Stimulated activated CD4-positive, alpha-beta T cell treated with anti-CD3 and anti-CD28 coated beads, TNF-alpha, amount 100 ng/mL, for 24 hours (primary cell): ENCODE results near the gene INPP5B.
A peak's percentile ranks its signal among the peaks of the same experiment; 100 is the strongest.
"Not testable (repeated sequence)": the region's sequence is repeated elsewhere in the genome, so short reads cannot be mapped to it uniquely, and the experiment has no call there.

Experiments
- DNase-seq, 3 experiments: peaks; one replicate each; pipeline ENCODE4 v3.0.0-alpha.2; 2020; ENCODE audit warnings: low read depth in 3 of 3

Gene INPP5B

DNA sequence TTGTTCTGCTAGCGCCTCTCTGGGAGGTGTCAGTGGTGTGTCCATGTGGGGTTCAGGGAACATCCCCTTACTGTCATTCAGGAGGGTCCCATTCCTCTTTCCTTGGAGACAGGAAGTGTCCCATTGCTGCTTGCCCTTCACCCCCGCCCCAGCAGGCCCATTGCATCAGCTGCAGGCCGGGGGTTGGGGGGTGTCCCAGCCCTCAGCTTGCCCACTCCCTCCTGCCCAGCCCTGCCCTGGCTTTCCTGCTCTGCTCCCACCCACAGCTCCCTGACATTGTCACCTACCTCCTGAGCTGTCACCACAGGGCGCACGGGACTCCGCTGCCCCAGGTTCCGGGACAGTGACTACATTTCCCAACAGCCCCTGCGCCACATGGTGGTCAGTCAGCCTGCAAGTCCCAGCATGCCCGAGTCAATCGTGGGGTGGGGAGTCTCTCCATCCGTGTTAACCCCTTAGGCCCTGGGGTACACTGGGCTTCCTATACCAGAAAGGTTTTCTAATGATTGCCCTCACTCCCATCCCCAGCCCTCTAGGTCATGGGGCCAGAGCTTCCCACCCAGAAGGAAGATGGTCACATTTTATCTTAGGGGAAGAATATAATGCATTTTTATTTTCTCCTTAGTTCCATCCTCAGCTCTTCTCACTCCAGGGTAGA, at the start of gene INPP5B:
INPP5B (minus strand) TSS at position 351 of the 658 bp plus-strand sequence. CDS start 745 bp downstream, outside the sequence.
- DNase-seq = peak; percentile 45 to 75 (median 52)

DNA sequence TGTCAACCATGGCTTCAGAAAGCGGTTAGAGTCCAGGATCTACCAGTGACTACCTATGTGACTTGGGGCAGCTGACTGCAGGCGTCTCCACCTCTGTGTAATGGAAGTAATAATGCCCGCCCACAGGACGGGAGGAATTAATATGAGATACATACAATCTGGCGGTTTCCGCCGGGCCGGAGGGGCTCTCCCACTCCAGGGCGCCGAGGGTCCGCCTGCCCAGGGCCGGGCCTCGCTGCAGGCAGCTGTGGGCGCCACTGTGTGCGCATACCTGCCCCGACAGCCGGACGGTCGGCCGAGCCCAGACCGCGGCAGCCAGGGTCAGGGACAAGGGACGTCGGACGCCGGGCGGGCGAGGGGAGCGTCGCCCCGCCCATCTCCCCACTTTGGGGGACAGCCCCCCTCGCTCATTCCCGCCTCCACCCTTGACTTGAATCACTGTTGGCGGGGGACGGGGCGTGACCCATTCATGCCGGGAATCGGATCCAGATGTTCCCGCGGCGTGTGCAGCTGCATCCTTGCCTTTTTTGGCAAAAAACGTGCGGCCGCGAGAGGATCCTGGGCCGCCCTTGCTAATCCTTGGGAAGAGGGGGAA, 49.0 kb upstream of the INPP5B start:
- DNase-seq = no peak

DNA sequence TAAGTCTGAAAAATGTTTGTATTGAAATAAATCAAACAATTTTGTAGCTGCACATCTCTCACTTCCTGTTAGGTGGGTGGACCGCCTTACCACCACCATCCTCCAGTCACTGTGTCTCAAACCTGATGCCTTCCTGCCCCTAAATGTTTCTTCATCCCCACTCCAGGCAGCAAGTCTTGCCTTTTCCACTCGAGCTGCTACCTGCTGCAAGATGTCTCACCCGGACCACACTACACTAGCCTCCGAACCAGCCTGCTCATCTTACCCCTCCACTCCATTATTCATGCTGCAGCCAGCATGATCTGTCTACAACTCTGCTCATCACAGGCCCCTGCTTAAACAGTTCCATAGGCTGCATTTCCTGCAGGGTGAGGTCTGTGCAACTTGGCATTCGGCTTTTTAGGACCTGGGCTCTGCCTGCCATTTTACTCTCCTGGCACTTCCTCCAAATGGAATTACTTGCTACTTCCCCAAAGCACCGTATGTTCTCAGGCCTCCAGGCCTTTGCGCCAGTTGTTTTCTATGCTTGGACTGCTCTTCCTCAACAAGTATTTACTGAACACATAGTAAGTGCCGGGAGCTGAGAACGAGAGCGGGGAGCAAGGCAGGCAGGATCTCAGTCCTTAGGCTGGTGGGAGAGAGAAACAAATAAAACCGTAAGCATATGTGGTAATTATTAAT, 48.2 kb upstream of the INPP5B start:
- no peak for DNase-seq

DNA sequence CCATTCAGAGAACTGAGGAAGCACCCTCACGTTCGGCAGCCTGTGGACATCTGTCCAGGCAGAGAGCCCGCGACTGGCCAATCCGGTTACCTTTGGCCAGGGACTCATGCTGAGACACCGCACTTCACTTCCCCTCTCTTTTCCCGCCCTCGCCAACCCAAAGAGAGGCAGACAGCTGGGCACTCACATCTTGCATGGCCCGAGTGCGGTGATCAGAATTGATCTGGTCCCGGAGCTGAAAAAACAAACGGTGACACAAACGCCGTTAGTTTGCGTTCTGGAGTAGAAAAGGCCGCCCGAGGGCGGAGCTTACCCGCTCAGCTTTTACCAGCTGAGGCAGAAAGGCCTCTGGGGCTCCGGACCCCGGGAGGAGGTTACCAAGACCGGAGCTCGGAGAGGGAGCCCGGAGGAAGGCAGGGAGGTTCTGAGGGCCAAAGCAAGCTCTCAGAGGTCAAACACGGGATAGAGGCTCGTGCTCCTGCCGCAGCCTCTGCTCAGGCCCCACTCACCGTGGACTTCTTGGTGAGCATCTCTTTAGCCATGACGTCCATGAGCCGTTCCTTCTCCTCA, 42.6 kb upstream of the INPP5B start:
- DNase-seq = peak in 1 of 3 experiments; percentile 34

DNA sequence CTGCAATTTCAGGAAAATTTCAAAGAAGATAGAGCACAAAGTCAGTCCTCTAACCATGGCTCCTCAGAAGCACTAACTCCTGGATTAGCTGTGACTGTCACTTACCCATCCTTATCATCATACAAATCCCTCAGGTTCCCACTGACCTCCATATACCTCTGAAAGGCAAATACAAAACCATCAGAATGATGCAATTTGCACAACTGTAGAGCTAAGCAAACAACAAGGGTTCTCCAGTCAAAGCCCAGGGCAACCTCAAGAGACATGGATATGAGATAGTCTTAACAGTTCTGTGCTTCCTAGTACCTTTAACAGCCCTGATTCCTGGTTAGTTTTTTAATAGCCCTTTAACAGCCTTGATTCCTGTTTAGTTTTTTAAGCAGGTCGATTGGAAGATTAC, 40.8 kb upstream of the INPP5B start:
- DNase-seq = no peak

DNA sequence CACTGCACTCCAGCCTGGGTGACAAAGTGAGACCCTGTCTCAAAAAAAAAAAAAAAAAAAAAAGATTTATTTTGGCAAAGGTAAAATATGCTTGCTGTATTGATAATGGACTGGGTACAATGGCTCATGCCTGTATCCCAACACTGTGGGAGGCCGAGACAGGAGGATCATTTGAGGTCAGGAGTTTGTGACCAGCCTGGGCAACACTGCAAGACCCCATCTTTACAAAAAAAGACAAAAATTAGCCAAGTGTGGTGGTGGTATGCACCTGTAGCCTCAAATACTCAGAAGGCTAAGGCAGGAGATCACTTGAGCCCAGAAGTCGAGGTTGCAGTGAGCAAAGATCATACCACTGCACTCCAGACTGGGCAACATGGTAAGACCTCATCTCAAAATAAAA, 36.7 kb upstream of the INPP5B start:
- no peak for DNase-seq

DNA sequence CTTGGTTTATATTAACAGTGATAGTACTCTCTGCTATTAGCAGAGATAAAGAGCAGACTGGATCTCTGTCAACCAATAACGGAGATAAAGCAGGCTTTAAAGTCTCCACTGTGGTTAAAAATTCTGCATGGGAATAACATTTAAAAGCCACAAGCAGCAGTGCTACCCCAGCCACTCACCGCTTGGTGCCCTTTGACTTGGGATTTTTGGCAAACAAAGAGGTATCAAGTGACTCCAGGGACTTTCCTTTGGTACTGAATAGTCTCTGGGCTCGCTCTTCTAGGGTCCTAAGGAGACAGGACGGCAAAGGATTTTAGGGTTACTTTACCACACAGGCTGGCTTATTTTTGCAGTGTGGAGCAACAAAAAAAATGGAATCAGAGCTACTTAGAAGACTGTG, 31.7 kb upstream of the INPP5B start:
- no peak for DNase-seq

DNA sequence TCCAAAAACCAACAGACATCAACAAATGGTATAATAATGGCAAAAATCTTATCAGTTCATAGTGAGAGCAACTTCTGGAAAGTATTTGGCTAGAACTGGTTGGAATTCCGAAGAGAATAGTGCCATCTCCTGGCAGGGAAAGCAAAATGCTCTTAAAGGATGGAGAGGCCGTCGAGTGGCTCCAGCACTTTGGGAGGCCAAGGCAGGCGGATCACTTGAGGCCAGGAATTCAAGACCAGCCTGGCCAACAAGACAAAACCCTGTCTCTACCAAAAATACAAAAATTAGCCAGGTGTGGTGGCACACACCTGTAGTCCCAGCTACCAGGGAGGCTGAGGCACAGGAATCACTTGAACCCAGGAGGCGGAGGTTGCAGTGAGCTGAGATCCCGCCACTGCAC, 28.2 kb upstream of the INPP5B start:
- not testable (repeated sequence) for DNase-seq

DNA sequence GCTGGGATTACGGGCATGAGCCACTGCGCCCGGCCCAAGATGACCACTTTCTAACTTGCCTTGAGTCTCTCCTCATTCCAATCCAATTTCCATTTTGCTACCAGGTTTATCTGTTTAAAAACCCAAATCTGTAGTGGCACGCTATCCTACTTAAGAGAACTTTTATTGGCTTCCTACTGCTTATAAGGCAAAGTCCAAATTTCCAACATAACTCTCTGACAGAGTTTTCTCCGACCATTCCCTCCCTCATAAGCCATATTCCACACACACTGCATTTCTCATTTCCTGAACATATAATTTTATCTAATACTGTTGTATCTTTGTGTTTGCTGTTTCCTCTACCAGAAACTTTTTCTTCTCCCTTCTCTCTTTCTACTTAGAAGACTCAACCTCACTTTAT, 27.7 kb upstream of the INPP5B start:
- DNase-seq = no peak

DNA sequence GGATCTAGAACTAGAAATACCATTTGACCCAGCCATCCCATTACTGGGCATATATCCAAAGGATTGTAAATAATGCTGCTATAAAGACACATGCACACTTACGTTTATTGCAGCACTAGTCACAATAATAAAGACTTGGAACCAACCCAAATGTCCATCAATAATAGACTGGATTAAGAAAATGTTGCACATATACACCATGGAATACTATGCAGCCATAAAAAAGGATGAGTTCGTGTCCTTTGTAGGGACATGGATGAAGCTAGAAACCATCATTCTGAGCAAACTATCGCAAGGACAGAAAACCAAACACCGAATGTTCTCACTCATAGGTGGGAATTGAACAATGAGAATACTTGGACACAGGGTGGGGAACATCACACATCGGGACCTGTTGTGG, 26.8 kb upstream of the INPP5B start:
- DNase-seq = not testable (repeated sequence)

DNA sequence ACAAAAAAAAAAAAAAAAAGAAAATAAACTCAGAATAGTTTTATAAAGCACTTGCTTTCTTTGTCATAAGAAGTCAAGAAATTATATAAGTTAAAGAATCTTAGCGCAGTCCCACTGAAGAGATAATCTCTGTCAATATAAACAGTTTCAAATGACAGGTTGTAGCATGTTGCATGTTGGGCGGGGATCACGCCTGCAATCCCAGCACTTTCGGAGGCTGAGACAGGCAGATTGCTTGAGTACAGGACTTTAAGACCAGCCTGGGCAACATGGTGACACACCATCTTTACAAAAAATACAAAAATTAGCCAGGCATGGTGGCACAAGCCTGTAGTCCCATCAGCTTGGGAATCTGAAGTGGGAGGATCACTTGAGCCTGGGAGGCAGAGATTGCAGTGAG, 18.4 kb upstream of the INPP5B start:
- DNase-seq = no peak

DNA sequence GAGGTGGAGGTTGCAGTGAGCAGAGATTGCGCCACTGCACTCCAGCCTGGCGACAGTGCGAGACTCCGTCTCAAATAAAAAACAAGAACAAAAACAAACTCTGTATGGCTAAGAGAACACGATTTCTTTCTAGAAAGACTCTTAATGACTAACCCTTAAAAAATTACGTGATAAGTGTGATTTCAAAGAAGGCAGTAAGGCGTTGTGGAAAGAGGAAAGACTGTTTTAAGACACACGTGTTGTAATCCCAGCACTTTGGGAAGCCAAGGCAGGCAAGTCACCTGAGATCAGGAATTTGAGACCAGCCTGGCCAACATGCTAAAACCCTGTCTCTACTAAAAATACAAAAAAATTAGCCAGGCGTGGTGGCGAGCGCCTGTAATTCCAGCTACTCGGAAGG, 17.3 kb upstream of the INPP5B start:
- not testable (repeated sequence) for DNase-seq

DNA sequence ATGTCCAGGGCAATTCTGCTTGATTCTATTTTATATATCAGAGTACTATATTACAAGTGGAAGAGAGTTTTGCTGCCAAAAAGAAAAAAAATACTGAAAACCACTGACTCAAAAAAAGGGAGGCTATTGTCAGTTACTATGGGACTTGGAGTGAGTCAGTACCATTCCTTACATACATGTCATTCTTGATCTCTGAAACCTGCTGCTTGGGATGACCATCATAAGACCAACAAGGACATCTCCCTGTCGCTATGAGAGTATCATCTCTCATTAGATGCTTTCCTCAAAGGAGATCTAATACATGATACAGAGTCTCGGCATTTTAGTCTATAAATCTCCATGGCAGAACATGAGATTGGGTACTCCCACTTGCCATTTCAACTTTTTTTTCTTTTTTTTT, 11.8 kb upstream of the INPP5B start:
- no peak for DNase-seq

DNA sequence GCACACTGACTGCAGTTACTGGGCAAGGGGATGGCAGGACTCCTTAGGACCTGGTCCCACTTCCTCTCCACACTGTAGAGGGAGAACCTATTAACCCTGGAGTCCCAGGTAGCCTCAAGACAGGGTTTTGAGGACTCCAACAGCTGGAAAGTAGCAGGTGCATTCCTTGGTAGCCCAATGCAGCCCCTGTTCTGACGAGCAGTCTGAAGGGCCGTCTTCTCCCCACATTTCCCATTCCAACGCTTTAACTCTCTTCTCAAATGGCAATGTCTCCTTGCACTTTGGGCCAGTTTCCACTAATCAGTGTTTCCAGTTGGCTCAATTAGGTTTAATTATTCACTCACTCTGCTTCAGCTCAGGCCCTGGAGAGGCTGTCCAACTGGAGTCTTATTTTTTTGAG, 8.8 kb upstream of the INPP5B start:
- DNase-seq = no peak

DNA sequence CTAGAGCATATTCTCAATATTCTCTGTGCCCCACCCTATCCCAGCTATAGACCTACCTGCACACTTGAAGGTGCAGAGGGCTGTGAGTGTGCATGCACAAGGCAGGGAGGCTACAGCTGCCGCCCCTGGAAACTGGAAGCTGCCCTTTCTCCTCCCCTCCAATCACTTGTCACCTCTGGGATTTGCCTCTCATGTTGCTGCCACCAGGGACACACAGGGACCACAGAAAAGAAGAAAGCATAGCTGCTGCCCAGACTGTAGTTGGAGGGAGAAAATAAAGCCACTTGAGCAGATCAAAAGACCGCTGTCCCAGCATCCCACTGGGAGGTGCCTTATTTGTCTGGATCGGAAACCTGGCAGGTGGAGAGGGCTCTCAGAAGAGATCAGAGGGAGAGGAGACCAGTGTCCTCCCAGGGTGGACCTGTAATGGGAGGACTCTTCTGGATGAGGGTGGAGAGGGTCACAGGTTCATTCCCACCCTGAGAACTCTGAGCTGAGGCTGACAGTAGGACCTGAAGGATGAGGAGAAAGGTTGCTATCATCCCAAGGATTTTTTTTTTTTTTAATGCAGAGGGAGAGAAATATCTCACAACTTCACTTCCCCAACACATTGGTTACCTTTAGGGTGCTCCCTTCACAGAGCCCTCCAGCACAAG, 7.6 kb upstream of the INPP5B start:
- DNase-seq = no peak

DNA sequence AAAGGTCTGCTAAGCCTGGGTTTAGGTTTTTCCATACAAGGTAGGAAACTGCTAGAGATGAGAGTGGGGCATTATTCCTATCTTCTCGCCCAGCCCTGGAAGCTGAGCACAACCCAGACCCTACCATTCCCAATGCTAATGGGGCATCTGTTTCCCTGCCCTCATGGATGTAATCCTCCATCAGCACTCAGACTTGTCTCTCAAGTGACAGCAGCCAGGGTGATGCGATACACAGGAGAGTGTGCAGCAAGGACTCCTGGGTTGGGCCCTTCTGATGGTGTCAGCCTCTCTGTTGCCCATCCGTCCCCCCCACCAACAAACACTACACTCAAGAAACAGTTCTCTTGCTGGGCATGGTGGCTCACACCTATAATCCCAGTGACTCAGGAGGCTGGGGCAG, 5.9 kb upstream of the INPP5B start:
- no peak for DNase-seq

DNA sequence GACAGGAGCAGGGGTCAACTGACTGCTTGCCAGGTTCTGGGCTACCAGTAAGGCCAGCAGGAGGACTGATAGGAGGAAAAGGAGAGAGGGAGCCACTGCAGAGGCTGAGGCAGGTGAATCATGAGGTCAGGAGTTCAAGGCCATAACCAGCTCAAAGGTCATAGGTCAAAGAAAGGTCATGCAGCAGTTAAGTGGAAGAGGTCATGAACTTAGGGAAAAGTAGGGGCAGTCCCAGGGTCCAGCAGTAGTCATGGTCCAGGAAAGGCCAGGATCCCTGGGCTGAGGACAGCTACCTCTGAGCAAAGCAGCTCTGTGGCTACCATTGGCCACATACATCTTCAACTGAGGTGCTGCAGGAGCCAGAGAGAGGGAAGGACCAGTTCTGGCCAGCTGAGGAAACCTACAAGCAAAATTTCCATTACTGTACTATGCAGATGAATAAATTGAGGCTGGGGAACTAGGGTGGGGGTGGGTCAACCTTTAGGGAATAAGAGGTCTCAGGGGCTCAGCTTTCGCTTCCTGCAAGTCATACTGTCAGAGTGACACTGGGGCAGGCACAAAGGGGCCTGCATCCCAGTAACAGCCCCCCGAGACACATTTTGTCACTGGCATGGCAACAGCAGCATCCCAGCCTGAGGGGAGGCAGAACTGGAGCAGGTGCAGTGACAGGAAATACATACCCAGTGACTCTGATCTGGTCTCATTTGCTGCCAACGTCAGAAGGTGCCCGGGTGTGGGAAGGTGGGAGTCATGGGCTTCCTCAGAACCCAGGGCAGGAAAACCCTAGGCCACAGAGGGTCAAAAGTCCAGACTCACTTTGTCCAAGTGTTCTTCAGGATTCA, 5.2 kb upstream of the INPP5B start:
- no peak for DNase-seq

DNA sequence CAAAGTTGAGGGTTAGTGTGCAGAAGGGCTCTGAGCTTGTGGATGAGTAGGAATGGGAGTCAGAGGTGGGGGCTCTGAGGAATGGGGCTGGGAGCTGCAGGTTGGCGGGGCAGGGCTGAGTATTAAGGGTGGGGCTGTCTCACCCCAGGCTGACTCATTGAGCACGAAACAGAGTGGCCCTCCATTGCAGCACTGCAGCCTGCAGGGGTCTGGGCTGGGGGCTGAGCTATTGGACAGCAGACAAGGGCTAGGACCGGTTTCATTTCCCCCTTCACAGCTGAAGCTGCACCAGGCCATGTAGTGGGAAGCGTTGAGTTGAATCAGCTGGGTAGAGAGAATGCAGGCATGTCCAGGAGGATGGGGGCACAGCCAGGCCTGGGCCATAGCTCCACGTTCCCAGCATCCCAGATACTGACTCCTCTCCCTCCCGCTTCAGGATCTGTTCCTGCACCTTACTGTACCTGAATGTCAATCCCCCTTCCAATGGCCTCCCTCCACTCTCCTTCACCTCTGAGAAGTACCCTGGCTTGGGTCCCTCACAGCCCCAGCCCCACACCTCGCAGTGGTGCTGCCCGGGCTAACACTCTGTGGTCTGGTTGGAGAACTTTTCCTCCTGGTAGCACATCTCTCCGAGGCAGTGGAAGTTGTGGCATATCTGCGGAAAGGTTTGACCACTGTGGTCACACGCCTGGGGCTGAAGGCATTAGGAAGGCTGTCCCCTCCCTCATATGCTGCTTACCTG, 4.4 kb upstream of the INPP5B start:
- DNase-seq = no peak

DNA sequence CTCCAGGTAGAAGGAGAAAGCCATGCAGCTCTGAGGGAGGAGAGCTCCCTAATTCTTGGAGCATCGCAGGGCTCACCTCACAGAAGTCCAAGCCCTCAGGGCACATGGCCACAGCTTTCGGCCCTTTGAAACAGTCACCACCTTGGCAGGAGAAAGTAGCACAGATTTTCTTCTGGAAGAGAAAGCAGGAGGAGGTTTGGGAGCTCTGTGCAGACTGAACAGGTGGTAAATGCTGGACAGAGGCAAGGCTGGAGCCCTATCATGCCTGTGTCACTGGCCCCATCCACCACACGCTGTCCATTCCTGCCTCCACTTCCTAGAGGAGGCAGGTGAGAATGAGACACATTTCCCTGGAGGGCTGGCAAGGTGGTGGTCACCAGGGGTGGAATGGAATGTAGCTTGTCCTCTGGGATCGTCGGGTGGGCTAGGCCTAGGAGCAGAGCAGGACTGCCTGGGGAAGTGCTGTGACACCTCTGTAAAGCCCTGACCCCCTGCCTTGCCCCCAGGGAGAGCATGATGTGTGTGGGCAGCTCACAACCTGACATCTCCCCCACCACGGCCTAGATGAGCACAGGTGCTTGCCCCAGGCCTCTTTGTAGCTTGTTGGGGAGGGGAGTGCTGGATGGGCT, 2.8 kb upstream of the INPP5B start:
- DNase-seq = no peak

DNA sequence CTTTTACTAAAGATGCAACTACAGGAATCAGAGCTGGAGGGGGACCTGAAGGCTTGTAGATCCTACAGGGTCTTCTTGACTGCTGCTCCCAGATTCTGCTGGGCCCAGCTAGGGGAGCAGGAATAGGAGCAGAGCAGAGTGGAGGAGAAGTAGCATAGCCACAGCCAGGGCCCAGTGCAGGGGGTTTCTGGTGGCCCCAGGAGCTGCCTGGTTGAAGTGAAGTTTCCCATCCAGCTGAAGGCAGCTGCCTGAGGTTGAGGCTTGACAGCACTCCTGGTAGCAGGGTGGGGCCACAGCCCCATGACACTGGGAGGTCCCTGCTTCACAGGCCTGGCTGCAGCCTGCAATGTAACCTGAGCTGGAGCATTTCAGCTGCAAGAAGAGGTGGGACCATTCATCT, 2.0 kb upstream of the INPP5B start:
- DNase-seq = no peak
